CD4-positive, alpha-beta T cell treated with Interleukin-4 for 1 hour (primary cell): ENCODE data around the gene HAPLN3.
A peak's percentile ranks its signal among the peaks of the same experiment; 100 is the strongest.
"Not testable (repeated sequence)": the region's sequence is repeated elsewhere in the genome, so short reads cannot be mapped to it uniquely, and the experiment has no call there.

Experiments used
- DNase-seq, 2 donors: peaks; one replicate each; pipeline ENCODE4 v3.0.0-alpha.2; 2020 to 2022

HAPLN3 gene

GRCh38 chr15:88894819-88895767 is at the start of gene HAPLN3:
TSS of gene HAPLN3 (minus strand) at chr15:88895544. CDS start at chr15:88887298, 8,246 bp downstream.
- DNase-seq, result peak; percentile 31 to 63

- no peak for DNase-seq
These were observed 44.8 kb upstream of the HAPLN3 start for GRCh38 chr15:88940110-88940675.

- DNase-seq, result no peak
These were observed 44.1 kb upstream of the HAPLN3 start for GRCh38 chr15:88939486-88939806.

DNA sequence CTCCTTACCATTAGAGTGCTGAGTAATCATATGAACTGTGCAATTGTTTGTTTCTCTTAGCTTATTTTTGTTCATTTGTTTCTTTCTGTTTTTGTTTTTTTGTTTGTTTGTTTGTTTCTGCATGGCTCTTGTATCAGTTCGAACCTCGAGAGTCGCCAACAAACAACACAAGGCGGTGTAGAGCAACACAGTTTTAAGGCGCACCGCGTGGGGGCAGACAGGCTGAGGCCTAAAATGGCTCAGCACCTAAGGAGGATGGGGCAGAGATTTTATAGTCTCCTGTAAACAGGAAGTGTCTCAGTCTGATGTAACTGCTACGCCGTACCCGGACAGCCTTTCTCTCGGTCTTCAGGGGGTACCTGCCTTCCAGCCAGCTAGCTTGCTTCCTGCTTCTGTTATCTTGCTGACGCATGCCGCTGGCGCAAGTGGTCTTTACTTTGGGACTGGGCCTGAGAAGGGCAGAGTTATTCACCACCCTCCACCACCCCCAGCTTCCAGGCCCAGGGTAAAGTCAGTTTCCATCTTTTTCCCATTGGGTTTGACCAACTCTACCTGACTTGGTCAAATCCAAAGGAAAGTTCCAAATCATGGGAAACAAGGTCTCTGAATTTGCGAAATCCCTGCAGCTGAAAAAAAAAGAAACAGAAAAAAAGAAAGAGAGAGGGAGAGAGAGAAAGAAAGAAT is 43.6 kb upstream of the HAPLN3 start:
- DNase-seq, result no peak

DNA sequence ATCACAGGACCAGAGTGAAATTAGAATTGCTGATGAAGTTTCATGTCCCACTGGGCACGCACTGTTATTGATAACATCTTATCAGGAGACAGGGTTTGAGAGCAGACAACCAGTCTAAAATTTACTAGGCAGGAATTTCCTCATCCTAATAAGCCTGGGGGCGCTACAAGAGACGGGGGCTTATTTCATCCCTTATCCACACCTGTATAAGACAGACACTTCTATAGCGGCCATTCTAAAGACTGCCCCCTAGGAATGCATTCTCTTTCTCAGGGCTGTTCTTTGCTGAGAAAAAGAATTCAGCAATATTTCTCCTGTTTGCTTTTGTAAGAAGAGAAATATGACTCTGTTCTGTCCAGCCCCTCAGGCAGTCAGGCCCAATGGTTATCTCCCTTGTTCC is 39.1 kb upstream of the HAPLN3 start:
- not testable (repeated sequence) for DNase-seq

GRCh38 chr15:88932875-88933330 is 37.6 kb upstream of the HAPLN3 start:
- no peak for DNase-seq

- DNase-seq, result no peak
These were observed 37.0 kb upstream of the HAPLN3 start for GRCh38 chr15:88932271-88932874.

DNA sequence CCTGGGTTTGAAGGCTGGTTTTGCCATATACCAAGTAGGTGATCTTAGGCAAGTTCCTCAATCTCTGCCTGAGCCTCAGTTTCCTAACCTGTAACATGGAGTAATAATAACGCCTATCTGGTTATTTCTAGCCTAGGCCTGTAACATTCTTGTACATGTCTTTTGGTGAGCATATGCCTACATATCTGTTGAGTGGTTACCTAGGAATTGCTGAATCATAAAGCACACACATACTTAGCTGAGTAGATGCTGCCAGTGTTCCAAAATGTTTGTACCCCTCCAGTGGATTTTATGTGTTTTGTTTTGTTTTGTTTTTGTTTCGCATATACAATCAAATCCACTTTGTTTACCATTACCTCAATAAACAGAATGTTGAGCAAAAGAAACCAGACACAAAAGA is 35.2 kb upstream of the HAPLN3 start:
- no peak for DNase-seq

DNA sequence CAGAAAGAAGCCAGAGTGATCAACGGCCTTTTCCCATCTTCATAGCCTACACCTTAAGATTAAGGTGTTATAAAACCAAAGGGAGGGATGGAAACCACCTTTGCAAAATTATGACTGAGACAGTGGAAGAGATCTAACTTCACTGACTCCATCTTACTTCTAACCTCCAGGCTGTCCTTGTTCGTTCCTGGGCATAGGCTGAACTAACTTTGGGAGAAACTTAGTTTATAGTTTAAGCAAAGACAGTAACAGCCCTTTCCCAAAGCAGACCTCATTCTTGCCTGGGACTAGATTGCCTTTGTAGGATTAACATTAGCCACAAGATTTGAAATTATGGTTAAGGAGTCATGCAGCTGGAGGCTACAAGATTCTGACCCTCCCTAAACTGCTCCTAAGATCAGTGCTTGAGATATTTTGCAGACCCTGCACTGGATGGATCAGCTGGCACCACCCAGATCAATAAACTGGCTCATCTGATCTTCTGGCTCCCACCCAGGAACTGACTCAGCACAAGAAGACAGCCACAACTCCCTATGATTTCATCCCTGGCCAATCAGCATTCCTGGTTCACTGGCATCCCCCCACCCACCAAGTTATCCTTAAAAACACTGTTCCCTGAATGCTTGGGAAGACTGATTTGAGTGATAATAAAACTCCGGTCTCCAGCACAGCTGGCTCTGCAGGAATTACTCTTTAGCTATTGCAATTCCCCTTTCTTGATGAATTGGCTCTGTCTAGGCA is 34.2 kb upstream of the HAPLN3 start:
- DNase-seq, result not testable (repeated sequence)

GRCh38 chr15:88928192-88928591 is 32.8 kb upstream of the HAPLN3 start:
- not testable (repeated sequence) for DNase-seq

DNA sequence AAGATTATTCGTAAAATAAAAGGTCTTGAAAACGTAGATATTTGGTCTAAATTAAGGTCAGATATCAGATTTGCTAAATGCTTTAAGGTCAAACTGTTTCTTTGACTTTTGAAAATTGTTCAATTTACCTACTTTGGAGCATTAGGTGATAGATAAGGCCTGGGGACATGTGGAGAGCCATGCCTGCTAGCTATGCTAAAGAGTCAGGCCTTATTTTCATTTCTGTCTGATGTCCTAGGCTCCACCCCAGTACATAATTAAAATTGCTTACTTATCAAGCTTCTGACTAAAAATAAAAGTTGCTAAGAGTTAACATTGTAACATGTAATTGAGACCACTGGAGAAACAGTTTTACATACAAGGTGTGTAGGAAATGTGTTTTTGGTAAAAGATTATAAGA is 30.3 kb upstream of the HAPLN3 start:
- not testable (repeated sequence) for DNase-seq

DNA sequence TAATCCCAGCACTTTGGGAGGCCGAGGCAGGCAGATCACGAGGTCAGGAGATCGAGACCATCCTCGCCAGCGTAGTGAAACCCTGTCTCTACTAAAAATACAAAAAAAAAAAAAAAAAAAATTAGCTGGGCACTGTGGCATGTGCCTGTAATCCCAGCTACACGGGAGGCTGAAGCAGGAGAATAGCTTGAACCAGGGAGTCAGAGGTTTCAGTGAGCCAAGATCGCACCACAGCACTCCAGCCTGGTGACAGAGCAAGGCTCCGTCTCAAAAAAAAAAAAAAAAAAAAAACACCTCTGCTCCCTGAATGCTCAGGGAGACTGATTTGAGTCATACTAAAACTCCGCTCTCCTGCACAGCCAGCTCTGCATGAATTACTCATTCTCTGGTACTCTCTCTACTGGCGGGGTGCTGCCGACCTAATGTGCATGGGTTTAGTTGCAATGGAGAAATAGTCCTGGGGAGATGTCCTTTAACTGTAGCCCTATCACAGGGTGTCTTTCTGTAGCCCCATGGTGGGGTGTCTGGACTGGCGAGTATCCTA is 25.6 kb upstream of the HAPLN3 start:
- not testable (repeated sequence) for DNase-seq

DNA sequence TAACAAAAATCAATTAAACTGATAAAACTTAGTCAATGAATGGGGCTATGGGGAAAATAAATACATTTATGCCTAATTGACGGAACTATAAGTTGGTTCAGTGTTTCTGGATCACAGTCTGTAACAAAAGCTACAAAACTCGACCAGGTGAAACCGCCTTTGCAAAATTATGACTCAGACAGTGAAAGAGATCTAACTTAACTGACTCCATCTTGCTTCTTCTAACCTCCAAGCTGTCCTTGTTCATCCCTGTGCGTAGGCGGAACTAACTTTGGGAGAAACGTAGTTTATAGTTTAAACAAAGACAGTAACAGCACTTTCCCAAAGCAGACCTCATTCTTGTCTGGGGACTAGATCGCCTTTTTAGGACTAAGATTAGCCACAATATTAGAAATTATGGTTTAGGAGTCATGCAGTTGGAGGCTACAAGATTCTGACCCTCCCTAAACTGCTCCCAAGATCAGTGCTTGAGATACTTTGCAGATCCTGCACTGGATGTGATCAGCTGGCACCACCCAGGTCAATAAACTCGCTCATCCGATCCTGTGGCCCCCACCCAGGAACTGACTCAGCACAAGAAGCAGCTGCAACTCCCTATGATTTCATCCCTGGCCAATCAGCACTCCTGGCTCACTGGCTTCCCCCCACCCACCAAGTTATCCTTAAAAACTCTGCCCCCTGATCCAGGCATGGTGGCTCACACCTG is 25.0 kb upstream of the HAPLN3 start:
- no peak for DNase-seq

DNA sequence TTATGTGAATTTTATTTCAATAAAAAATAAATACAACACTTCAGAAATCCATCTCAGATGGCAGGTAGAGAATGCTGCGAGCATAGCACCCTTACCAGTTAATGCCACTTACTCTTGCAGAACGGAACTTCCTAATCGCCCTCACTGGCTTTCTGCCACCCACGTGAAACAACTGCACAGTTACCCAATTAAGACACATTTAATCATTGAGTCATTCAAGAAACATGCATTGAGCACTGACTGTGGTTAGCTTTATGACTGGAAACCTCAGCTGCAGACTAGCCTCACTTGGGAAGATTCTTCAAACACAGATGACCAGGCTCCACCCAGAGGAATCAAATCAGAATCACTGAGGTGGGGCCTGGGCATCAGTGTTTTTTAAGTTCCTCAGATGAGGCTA is 23.4 kb upstream of the HAPLN3 start:
- no peak for DNase-seq

GRCh38 chr15:88917760-88918159 is 22.4 kb upstream of the HAPLN3 start:
- DNase-seq, result no peak

DNA sequence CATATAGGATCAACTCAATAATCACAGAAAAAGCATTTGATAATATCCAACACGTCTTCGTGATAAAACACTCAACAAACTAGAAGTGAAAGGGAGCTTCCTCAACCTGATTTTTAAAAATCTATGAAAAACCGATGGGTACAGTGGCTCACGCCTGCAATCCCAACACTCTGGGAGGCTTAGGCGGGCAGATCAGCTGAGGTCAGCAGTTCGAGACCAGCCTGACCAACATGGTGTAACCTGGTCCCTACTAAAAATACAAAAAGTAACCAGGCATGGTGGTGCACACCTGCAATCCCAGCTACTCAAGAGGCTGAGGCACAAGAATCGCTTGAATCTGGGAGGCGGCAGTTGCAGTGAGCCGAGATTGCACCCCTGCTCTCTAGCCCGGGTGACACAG is 20.0 kb upstream of the HAPLN3 start:
- no peak for DNase-seq

DNA sequence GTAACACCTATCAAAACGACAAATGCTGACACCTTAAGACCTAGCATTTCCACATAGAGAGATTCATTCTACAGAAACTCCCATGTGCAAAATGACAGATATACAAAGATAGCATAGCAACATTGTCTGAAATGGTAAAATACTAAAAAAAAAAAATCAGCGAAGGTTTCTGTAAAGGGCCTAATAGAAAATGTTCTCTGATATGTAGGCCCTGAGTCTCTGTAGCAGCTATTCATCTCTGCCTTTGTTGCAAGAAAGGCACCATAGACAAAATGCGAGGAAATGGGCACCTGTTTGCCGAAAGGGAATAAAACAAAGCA is 18.5 kb upstream of the HAPLN3 start:
- DNase-seq, result no peak

DNA sequence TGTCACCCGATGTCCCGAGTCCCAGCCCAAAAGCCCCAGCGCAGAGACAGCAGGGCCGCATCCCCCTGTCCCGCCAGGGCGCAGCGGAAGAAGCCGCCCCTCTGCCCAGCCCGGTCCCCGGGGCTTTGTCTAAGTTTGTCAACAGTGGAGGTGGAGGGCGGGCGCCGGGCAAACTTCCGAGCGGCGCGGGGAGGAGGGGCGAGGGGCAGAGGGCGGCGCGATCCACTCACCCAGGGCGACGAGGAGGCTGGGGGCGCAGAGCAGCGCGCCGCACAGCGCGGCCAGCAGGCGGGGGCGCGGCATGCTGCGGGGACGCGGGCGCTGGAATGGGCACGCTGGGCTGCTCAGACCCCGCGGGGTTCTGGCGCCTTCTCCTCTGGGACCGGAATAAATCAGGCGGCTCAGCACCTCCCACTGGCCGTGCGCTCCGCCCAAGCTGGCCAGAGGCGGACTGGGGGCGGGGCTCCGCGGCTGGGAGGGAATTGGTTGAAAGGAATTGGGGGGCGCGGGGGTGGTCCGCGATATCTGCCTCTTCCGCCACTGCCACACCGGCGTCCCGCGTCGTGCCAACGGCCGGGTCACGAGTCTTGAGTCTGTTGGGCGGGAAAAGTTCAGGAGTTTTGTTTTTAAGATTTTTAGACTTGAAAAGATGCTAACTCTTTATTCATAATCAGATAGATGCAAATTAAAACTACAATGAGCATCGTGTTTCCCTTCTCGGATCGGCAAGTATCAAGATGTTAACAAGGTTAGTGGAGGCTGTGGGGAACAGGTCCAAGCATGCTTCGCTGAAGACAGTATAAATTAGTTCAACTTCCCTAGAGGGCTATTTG is 17.9 kb upstream of the HAPLN3 start, which contains the start of gene MFGE8:
MFGE8 (minus strand) TSS at position 363 of the 833 bp plus-strand sequence; CDS start at position 303, 60 bp downstream.
- peak; percentile 60 to 68 for DNase-seq

DNA sequence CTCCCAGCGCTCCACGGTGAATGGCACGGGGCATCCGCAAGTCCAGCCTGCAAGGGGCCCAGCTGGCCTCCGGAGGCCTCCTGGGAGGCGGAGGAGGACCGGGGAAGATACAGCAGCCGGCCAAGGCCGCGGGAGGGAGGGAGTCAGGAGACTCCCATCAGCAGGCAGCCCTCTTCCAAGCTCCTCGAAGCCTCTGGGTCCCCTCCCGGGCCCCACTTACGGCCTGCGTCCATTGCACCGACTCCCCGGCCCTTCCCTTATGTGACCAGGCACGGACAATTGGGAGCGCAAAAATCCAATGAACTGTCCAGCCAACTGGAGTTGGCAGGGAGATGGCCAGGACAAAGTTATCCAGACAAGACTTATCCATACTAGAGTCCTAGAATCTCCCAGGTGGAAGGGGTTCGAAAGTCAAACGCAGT is 17.2 kb upstream of the HAPLN3 start:
- no peak for DNase-seq

DNA sequence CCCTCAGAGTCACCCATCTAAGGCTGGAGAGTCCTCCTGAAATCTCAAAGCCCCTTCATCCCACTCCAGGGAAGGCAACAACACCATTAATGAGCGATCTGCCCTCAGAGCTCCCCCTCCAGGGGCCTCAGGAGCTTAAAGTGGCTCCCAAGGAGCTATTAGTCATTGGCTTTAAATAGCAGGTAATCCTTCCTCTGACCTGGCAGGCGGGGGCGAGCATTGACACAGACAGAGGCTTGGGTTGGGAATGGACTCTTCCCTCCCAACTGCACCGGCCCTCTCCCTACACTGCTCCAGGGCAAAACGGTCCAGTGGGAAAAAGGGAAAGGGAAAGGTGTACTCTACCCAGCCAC is 16.4 kb upstream of the HAPLN3 start:
- DNase-seq, result no peak
